Jurkat, Clone E6-1 (cell line): ENCODE data around the gene DUSP8. TPM values are rescaled to one million over a fixed set of nuclear protein-coding genes. Genes with fewer than 3 reads are reported as not detected.
"Not testable (repeated sequence)": the region's sequence is repeated elsewhere in the genome, so short reads cannot be mapped to it uniquely, and the experiment has no call there.

Experiments
- DNase-seq: peaks from one replicate; pipeline ENCODE4 v3.0.0-alpha.2; 2011; ENCODE audit warnings: low read depth, low spot score
- H3K4me3 ChIP-seq: 2 replicates; pipeline ENCODE4 v1.5.1; 2011; ENCODE audit warnings: mild to moderate bottlenecking, low read length, control low read depth, moderate library complexity
- polyA plus RNA-seq: library from polyadenylated mRNA; unstranded; fragments of >200 nt; gene quantifications from one replicate; pipeline ENCODE4 v1.2.1, GENCODE V29; 2012; ENCODE audit warnings: missing spikeins; ENCODE audit not compliant: insufficient read length, insufficient read depth

DUSP8 gene
- polyA plus RNA-seq, result 3.0 TPM

DNA sequence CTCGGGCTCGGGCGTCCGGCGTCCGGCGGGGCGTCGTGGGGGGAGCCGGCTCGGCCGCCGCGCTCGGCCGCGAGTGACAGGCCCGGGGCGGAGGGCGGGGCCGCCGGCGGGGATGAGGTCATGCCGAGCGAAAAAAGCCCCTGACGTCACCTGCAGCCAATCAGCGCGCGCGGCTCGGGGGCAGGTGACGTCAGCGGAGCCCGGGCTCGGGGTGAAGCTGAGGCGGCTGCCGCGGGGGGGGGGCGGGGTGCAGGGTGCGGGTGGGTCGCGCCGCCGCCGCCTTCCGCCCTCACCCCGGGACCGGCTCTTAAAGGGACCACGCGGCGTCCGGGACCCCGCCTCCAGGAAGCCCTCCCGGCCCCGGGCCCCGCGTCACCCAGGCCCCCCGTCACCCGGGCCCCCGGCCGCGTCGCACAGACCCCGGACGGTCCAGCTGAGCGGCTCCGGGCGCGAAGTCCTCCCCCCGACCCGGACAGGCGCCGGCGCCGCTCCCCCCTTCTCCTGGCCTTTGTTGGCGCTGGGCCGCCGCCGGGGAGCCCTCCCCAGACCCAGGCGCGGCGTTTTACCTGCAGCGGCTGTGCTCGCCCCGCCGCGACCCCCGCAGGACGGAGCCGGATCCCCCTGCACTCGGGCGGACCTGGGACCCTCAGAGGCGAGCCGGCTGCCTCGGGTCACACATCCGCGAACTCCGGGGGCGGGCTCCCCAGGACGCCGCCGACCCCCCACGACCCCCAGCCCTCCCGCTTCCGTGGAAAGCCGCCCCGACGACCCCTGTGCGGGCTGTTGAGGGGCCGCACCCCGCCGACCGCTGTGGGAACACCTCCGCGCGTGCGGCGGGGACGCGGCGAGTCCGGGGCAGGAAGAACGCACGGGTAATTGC is at the start of gene DUSP8:
DUSP8 (minus strand) TSS at position 75 of the 880 bp plus-strand sequence. CDS start 6,445 bp downstream, outside the sequence.
- peak within 1 kb of the TSS; percentile 18 for H3K4me3 ChIP-seq
- DNase-seq, result peak; percentile 56

DNA sequence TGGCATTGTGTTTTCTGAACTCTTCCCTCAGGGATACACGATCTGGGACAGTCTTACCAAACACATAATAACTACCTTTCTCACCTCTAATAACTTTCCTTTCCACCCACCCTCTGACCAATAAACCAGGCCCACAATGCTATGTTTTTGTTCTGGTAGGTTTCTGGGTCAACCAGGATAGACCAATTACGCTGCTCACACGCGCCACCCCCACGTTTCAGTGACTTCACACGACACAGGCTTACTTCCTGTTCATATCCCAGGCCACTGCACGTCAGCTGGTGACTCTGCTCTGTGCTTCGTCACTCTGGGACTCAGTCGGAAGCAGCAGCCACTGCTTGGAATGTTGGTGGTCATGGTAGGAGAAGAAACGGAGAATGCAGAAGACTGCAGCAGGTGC is 47.4 kb upstream of the DUSP8 start:
- no peak overlapping the region for H3K4me3 ChIP-seq
- no peak for DNase-seq

- H3K4me3 ChIP-seq, result no peak overlapping the region
- DNase-seq, result no peak
These were observed 46.2 kb upstream of the DUSP8 start for GRCh38 chr11:1618231-1618630.

DNA sequence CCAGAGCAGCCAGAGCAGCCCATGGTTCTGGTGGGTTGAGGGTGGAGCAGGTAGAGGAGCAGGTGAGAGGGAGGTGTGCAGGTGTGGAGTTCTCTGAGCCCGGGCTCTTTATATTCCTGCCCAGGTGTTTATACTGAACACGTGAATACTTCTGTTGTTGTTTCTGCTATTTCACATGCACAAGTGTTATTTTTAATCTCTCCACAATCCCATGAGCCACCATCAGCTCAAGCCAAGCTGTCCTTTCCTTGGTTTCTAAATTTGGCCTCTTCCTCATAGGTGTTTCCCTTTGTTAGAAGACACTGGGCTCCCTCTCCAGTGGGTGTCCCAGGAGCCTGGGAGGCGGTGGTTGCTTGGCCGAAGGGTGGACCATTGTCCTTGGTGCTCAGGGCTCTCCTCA is 36.3 kb upstream of the DUSP8 start, which contains the start of gene KRTAP5-3:
KRTAP5-3 (minus strand) TSS at position 101 of the 400 bp plus-strand sequence; CDS start at position 23, 78 bp downstream.
- H3K4me3 ChIP-seq, result no peak within 1 kb of the TSS
- DNase-seq, result no peak

- H3K4me3 ChIP-seq, DNase-seq: not testable (repeated sequence)
These were observed 35.8 kb upstream of the DUSP8 start for GRCh38 chr11:1607901-1608300.

- H3K4me3 ChIP-seq, DNase-seq: not testable (repeated sequence)
These were observed 35.2 kb upstream of the DUSP8 start for GRCh38 chr11:1607156-1607845.

DNA sequence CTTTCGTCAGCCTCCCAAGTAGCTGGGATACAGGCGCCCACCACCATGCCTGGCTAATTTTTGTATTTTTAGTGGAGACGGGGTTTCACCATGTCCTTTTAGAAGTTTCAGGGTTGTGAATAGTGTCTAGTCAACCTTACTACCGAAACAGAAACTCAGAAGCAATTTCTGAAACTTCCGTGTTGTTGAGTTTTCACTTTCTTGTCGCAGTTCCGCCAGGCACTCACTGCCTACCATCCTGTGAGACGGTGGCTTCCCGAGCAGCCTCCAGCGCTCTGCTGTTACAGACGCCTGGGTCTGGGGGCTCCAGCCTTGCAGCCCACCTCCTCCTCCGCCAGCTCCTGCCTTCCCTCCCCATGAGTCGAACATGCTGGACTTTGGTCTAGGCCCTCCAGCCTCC is 33.9 kb upstream of the DUSP8 start:
- DNase-seq, H3K4me3 ChIP-seq: not testable (repeated sequence)

- no peak overlapping the region for H3K4me3 ChIP-seq
- DNase-seq, result no peak
These were observed 32.6 kb upstream of the DUSP8 start for GRCh38 chr11:1604711-1605110.

- no peak overlapping the region for H3K4me3 ChIP-seq
- no peak for DNase-seq
These were observed 32.1 kb upstream of the DUSP8 start for GRCh38 chr11:1604181-1604580.

DNA sequence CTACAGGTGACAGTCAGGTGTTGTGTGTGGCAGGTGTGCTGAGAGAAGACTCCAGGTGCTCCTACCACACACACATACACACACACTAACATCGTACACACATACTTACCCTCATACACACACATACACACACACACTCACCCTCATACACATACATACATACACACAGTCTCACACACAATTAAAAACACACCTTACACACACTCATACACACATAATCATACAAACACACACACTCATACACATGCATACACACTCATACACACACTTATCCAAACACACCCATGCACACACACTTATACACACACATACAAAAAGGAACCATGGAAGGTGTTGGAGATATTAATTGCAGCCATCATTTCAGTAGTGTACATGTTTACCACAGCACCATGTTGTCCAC is 31.6 kb upstream of the DUSP8 start:
- no peak overlapping the region for H3K4me3 ChIP-seq
- DNase-seq, result no peak

DNA sequence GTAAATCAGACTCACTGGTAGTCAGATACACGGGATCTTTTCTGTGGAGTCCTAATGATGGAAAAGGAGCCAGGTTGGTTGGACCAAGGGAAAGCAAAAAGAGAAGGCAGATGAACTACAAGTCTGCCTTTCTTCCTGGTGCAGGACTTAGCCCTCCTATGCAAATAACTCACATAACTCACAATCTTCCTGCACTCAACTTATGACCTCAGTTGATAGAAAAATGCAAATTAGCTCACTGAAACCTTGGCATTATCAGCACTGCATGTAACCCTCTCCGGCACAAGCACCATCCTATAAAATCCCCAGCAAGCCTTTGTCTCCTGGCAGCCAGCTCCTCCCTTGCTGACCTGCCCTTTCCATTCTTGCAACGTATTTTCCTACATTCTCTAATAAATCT is 29.6 kb upstream of the DUSP8 start:
- not testable (repeated sequence) for DNase-seq

DNA sequence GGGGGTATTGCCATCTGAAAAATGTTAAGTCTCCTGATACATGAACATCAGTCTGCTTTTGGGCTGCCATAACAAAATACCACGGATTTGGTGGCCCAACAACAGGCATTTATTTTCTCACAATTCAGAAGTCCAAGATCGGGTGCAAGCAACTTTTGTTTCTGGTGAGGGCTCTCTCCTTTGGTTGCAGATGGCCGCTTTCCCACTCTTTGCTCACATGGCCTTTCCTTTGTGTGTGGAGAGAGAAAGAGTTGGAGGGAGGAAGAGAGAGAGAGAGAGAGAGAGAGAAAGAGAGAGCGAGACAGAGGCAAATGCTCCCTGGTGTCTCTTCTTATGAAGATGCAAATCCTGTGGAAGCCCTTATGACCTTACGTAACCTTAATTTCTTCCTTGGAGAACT is 28.6 kb upstream of the DUSP8 start:
- no peak for DNase-seq
- H3K4me3 ChIP-seq, result no peak overlapping the region

More for the DNA sequence above, 29.6 kb upstream of the DUSP8 start:
- H3K4me3 ChIP-seq, result not testable (repeated sequence)

- no peak overlapping the region for H3K4me3 ChIP-seq
- DNase-seq, result no peak
These were observed 26.7 kb upstream of the DUSP8 start for GRCh38 chr11:1598816-1599215.

DNA sequence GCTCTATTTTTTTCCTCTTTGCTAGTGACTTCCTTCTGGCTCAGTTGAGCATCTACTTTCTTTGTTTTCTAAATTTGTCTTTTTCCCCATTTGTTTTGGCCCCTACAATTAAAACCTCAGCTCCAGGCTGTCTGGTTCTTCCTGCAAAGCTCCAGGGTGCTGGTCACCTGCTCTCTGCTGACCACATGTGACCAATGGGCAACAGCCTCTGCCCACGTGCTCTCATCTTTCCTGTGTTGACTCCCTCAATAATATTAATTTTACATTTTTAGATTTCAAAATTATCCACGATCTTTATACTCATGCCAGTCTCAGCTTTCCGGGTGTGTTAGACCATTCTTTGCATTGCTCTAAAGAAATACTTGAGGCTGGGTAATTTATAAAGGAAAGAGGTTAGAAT is 26.3 kb upstream of the DUSP8 start:
- DNase-seq, H3K4me3 ChIP-seq: not testable (repeated sequence)

GRCh38 chr11:1597994-1598380 is 25.9 kb upstream of the DUSP8 start, which contains the start of gene KRTAP5-2:
Gene KRTAP5-2 (minus strand): TSS chr11:1598294. CDS start chr11:1598250, 44 bp downstream.
- DNase-seq, result no peak

DNA sequence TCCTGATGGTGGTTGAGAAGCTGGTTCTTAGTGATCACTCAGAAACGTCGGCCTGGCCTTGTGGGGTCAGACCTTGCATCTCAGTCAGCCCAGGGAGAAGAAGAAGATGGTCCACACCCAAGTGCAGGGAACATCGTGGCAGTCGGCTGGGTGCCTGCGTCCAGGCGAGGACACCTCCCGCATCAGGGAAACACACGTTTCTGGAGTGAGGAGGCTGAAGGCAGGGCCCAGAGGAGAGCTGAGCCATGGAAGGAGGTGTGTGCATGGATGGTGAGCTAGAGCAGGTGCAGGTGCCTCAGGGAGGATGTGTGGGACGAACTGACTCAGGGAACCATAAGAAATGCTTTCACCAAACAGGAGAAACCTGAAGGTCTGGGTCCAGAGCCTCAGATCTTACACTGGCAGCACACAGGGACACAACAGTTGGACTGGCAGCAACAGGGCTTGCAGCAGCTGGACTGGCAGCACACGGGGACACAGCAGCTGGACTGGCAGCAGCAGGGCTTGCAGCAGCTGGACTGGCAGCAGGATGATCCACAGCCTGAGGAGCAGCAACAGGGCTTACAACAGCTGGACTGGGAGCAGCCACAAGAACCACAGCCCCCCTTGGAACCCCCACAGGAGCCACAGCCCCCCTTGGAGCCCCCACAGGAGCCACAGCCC is 25.4 kb upstream of the DUSP8 start:
- DNase-seq, result no peak
- no peak overlapping the region for H3K4me3 ChIP-seq

More at GRCh38 chr11:1597994-1598380, 25.9 kb upstream of the DUSP8 start, which contains the start of gene KRTAP5-2:
- no peak within 1 kb of the TSS for H3K4me3 ChIP-seq

- not testable (repeated sequence) for DNase-seq, H3K4me3 ChIP-seq
These were observed 24.6 kb upstream of the DUSP8 start for GRCh38 chr11:1596576-1597121.

DNA sequence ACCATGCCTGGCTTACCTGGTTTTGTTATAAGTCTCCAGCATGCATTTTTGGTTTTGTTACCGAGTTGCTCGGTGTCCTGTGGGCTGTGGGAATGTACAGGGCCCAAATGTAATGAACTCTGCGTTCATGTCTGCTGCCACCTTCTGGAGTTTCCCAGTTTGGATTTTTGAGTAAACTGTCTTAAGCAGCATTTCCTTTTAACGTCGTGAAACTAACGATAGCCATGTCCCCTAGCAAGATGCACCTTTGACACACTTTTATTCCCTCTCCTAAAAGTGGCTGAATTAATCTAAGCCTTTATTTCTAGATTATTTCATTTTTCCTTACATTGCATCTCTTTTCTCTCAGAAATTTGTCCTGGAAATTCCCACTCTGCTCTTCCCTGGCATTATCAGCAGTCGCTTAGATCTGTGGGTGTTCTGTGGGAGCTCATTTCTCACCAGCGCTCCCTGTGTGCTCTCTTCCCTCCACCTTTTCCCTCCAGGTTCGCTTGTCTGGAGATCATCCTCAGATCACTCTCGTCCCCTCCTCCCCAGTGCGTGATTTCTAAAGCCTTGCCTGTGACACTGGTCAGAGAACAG is 24.0 kb upstream of the DUSP8 start:
- H3K4me3 ChIP-seq, DNase-seq: not testable (repeated sequence)

GRCh38 chr11:1592628-1593027 is 20.6 kb upstream of the DUSP8 start:
- no peak for DNase-seq
- H3K4me3 ChIP-seq, result no peak overlapping the region
